Neutrophil (primary cell): ENCODE data around the gene SLC23A1.

Source experiments
- H3K27ac ChIP-seq: fragments of 200-600 bp; sonication (generic); 2 replicates; pipeline ENCODE4 v1.5.1; 2016; ENCODE audit warnings: mild to moderate bottlenecking, moderate library complexity
- H3K27me3 ChIP-seq: fragments of 200-600 bp; sonication (generic); 2 replicates; pipeline ENCODE4 v1.6.0; 2016; ENCODE audit warnings: mild to moderate bottlenecking
- H3K36me3 ChIP-seq: fragments of 200-600 bp; sonication (generic); 2 replicates; pipeline ENCODE4 v1.5.1; 2017
- H3K4me1 ChIP-seq, 2 experiments: fragments of 200-600 bp in 1 of 2; sonication (generic) in 1 of 2; 1 replicate in 1 of 2; 2 replicates in 1 of 2; pipeline versions ENCODE4 v1.5.1 to v1.6.1; 2013 to 2016; ENCODE audit warnings: low read depth in 1 of 2, low read length in 1 of 2, mild to moderate bottlenecking in 1 of 2, moderate library complexity in 1 of 2; ENCODE audit not compliant: control insufficient read depth in 1 of 2, insufficient read depth in 1 of 2
- H3K4me3 ChIP-seq, 2 experiments: fragments of 200-600 bp in 1 of 2; sonication (generic) in 1 of 2; 1 replicate in 1 of 2; 2 replicates in 1 of 2; pipeline ENCODE4 v1.5.1; 2013 to 2016; ENCODE audit warnings: low read depth in 1 of 2, low read length in 1 of 2, mild to moderate bottlenecking in 1 of 2, moderate library complexity in 1 of 2
- H3K9me3 ChIP-seq: fragments of 200-600 bp; sonication (generic); 2 replicates; pipeline ENCODE4 v1.5.1; 2016
- TF ChIP-seq, protein P1 (sequence below): fragments of 200-600 bp; sonication (generic); IDR thresholded peaks from 2 replicates; pipeline ENCODE4 v1.5.1; 2016; ENCODE audit warnings: antibody characterized with exemption

The SLC23A1 gene

DNA sequence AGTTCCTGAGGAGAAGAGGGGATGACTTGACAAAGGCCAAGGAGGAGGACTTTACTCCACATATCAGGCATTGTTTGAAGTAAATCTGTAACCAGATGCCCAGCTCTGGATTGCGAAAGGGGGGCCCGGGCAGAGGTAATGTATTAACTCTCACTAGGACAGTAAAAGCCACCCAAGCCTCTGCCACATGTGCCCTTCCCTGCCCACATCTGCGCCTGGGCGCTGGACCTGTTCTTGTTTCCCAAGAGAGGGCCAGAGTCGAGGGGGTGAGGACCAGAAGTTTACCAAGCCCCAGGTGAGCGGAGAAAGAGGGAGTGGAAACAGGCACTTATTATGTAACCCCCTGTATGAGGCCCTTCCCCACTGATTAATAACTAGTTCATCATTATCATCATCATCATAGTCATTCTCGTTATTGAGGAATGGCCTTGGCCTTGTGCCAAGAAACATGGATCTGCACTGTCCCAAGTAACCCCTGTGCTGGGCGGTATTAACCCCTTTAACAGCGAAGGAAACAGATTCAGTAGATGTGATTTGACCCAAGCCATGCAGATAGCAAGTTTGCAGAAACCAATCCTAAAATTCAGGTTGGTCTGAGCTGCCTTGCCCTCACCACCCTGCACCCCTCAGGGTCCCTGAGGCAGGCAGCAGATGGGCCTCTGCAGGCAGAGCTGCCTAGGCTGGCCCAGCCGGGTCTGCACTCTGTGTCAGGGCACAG lies at the start of gene SLC23A1:
SLC23A1 (minus strand) TSS at position 23 of the 718 bp plus-strand sequence. CDS start 44 bp downstream, outside the sequence.
- TF ChIP-seq, protein P1, sequence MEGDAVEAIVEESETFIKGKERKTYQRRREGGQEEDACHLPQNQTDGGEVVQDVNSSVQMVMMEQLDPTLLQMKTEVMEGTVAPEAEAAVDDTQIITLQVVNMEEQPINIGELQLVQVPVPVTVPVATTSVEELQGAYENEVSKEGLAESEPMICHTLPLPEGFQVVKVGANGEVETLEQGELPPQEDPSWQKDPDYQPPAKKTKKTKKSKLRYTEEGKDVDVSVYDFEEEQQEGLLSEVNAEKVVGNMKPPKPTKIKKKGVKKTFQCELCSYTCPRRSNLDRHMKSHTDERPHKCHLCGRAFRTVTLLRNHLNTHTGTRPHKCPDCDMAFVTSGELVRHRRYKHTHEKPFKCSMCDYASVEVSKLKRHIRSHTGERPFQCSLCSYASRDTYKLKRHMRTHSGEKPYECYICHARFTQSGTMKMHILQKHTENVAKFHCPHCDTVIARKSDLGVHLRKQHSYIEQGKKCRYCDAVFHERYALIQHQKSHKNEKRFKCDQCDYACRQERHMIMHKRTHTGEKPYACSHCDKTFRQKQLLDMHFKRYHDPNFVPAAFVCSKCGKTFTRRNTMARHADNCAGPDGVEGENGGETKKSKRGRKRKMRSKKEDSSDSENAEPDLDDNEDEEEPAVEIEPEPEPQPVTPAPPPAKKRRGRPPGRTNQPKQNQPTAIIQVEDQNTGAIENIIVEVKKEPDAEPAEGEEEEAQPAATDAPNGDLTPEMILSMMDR = no peak
- H3K27me3 ChIP-seq = no peaks in the 10 kb centered on the region
- peak within 1 kb of the TSS; percentile 86 for H3K27ac ChIP-seq
- no peak within 1 kb of the TSS for H3K4me3 ChIP-seq
- no peaks in the 10 kb centered on the region for H3K9me3 ChIP-seq
- H3K4me1 ChIP-seq = peaks cover 43 to 52% of the 10 kb centered on the region in 2 experiments
- no peaks in the 10 kb centered on the region for H3K36me3 ChIP-seq

DNA sequence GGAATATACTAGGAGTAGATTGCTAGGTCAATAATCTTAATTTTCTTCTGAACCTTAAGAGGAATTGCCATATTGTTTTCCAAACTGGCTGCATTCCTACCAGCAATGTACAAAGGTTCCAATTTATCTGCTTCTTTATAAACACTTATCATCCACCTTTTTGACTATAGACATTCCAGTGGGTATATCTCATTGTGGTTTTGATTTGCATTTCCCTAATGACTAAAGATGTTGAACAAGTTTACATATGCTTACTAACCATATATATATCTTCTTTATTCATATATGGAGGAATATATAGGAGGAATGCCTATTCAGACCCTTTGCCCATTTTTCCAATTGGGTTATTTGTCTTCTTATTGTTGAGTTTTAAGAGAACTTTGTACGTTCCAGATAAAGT lies 48.6 kb upstream of the SLC23A1 start:
- Histone ChIP-seq H3K27ac (no peak overlapping the region), H3K4me3 (no peak overlapping the region), H3K36me3 (no peaks in the 10 kb centered on the region), H3K27me3 (no peaks in the 10 kb centered on the region), H3K4me1 (no peaks in the 10 kb centered on the region), H3K9me3 (no peaks in the 10 kb centered on the region)
- TF ChIP-seq, protein P1 = no peak

DNA sequence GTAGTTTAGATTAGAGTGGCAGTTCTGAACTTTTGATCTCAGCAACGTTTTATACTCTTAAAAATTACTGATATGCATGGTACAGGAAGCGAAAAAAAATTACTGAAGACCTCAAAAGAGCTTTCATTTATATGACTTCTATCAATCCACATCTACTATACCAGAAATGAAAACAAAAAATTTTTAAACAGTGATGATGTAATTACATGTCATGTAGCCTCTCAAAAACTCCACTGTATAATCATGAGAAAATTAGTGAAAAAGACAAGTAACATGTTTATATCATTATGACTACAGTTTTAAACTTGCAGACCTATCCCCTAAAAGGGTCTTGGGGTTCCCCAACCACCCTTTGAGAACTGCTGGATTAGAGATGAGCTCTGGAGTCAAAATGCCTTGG lies 46.9 kb upstream of the SLC23A1 start:
- no peaks in the 10 kb centered on the region for H3K27me3 ChIP-seq
- H3K4me1 ChIP-seq = no peaks in the 10 kb centered on the region
- no peak overlapping the region for H3K4me3 ChIP-seq
- no peaks in the 10 kb centered on the region for H3K9me3 ChIP-seq
- H3K27ac ChIP-seq = no peak overlapping the region
- TF ChIP-seq, protein P1 = no peak
- no peaks in the 10 kb centered on the region for H3K36me3 ChIP-seq

DNA sequence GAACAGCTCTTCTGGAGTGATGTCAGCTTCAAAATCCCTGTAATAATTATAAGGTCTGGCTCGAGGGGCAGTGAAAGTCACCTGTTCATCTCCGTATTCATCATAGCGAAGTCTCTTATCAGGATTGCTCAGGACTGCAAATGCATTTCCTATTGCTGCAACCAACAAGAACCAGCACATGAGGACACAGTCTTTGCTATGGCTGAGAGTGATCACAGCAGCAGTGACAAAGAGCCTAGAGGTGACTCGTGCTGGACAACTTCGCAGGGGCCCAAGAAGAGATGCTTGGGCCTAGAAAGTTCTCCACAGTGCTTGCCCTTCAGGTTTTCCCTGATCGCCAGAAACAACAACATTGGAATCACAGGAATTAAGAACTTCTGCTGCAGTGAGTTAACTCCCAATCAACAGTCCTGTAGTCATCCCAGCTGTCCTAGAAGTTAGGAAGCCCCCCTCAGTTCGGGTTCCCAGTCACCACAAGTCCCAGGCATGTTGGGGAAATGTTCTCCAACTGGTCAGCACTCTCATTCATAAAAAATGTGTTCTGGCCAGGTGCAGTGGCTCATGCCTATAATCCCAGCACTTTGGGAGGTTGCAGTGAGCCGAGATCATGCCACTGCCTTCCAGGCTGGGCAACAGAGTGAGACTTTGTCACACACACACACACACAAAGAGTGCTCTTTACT lies 43.2 kb upstream of the SLC23A1 start:
- H3K9me3 ChIP-seq = no peaks in the 10 kb centered on the region
- H3K4me3 ChIP-seq = no peak overlapping the region
- H3K27me3 ChIP-seq = no peaks in the 10 kb centered on the region
- no peaks in the 10 kb centered on the region for H3K36me3 ChIP-seq
- no peak overlapping the region for H3K27ac ChIP-seq
- H3K4me1 ChIP-seq = no peaks in the 10 kb centered on the region
- TF ChIP-seq, protein P1 = no peak

DNA sequence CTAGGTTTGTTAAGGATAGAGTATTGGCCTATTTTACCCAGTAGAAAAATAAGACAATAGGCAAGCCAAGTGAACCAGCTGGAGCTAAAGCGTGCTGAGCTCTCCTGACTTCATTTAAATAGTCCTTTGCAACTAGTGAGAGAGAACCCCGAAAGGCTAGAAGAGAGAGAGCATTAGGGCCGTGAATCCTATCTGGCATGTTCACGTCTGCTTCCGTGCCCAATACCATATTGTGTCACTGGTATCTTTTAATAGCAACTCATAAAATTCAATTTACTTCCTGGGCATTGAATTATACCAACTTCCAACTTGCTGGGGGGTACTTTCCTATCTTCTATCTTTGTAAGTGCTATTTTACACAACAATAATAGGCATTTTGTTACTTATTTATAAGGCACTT lies 42.4 kb upstream of the SLC23A1 start:
- no peak overlapping the region for H3K27ac ChIP-seq
- H3K27me3 ChIP-seq = no peaks in the 10 kb centered on the region
- no peaks in the 10 kb centered on the region for H3K9me3 ChIP-seq
- no peak overlapping the region for H3K4me3 ChIP-seq
- no peaks in the 10 kb centered on the region for H3K36me3 ChIP-seq
- H3K4me1 ChIP-seq = no peaks in the 10 kb centered on the region
- TF ChIP-seq, protein P1 = no peak
